Bronchial epithelial cell (primary cell): ENCODE measurements around the gene ANXA6. TPM values are rescaled to one million over a fixed set of nuclear protein-coding genes. Genes with fewer than 3 reads are reported as not detected.

Experiments used
- DNase-seq: peaks from one replicate; pipeline ENCODE4 v3.0.0-alpha.2; 2010; ENCODE audit warnings: low read depth
- FAIRE-seq: peaks from 2 replicates; lab custom pipeline; 2011; peaks lifted over from hg19 to GRCh38; lab: Jason Lieb, UNC
- H3K27me3 ChIP-seq: 2 replicates; pipeline ENCODE4 v1.5.1; 2011; ENCODE audit warnings: low read length; ENCODE audit not compliant: control insufficient read depth, insufficient read depth
- H3K36me3 ChIP-seq: 2 replicates; pipeline ENCODE4 v1.5.1; 2011; ENCODE audit warnings: low read length; ENCODE audit not compliant: control insufficient read depth, insufficient read depth
- H3K4me3 ChIP-seq: 2 replicates; pipeline ENCODE4 v1.5.1; 2011; ENCODE audit warnings: mild to moderate bottlenecking, low read depth, low read length, control low read depth
- CTCF ChIP-seq: IDR thresholded peaks from 2 replicates; pipeline ENCODE4 v1.5.1; 2011; ENCODE audit warnings: mild to moderate bottlenecking, moderate library complexity, low read length, control low read depth, inconsistent platforms; ENCODE audit not compliant: insufficient read depth, severe bottlenecking
- total RNA-seq: library from RNA; depleted of rRNA; stranded (reverse); fragments of >200 nt; gene quantifications from 2 replicates; pipeline ENCODE4 v1.2.1, GENCODE V29; 2014

ANXA6 gene
- total RNA-seq, 1 donor from 2014 or later = 11.3 TPM

DNA sequence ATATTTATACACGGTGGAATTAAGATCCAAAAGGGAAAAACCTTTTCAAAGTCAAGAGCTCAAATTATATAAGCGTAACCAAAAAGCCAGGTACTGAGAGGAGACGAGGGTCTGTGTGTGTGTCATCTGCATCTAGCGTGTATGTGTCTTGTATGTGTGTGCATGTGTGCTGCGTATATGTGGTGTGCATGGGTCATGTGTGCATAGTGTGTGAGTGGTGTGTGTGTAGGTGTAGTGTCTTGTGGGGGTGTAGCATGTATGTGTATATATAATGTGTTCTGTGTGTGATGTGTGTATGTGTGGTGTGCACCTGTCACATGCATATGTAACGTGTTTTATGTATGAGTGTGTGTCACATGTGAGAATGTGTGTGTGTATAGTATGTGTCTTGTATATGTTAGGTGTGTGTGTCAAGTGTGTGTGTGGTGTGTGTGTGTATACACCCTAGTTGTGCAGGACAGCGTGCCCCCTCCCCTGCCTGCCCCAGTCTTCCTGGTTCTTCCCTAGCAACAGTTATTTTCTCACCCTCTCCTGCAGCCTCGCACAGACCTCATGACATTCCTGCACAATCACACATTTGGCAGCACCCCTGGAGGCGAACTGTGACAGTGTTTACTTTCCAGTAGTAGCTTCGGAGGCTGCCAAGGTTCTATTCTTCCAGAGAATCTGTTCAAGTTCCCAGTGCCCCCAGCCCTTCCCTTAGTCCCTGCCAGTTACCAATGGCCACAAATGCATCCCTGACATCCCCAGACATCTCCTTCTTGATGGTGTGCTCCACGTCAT, 49.6 kb downstream of the ANXA6 start:
- TF ChIP-seq CTCF = peak; percentile 22
- Histone ChIP-seq H3K4me3 (no peak overlapping the region), H3K36me3 (no peaks in the 10 kb centered on the region), H3K27me3 (no peaks in the 10 kb centered on the region)
- DNase-seq = peak; percentile 38
- peak; percentile 93 for FAIRE-seq

GRCh38 chr5:151107084-151107483, 50.5 kb downstream of the ANXA6 start:
- FAIRE-seq = no peak
- no peaks in the 10 kb centered on the region for H3K36me3 ChIP-seq

DNA sequence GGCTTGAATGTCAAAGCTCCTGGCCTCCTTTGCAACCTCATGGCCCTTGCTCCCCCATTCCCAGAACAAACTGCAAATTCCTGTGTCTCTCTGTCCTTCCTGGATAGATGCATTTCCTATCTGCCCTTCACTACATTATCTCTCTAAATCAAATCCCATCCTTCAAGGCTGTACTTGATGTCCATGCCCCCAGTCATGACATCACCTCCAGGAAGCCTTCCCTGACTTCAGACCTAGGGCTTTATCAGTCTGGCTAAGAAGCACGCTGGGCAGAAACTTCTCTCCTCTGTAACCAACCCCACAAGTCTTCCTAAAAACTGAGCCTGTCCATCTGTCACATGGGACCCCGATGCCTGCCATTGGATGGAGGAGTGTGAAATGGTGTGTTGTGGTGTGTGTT, 51.1 kb downstream of the ANXA6 start:
- no peaks in the 10 kb centered on the region for H3K36me3 ChIP-seq
- FAIRE-seq = no peak
- no peak for DNase-seq
- H3K27me3 ChIP-seq = no peaks in the 10 kb centered on the region
- H3K4me3 ChIP-seq = no peak overlapping the region
- no peak for TF ChIP-seq CTCF

More at GRCh38 chr5:151107084-151107483, 50.5 kb downstream of the ANXA6 start:
- H3K4me3 ChIP-seq = no peak overlapping the region
- no peak for TF ChIP-seq CTCF
- no peak for DNase-seq
- H3K27me3 ChIP-seq = no peaks in the 10 kb centered on the region

- H3K4me3 ChIP-seq = no peak overlapping the region
- no peak for TF ChIP-seq CTCF
- FAIRE-seq = no peak
- DNase-seq = no peak
- no peaks in the 10 kb centered on the region for H3K36me3 ChIP-seq
- H3K27me3 ChIP-seq = no peaks in the 10 kb centered on the region
Observed at GRCh38 chr5:151106043-151106442, 51.5 kb downstream of the ANXA6 start.

- TF ChIP-seq CTCF = no peak
- DNase-seq (no peak), FAIRE-seq (no peak)
- no peak overlapping the region for H3K4me3 ChIP-seq
- H3K36me3 ChIP-seq = no peaks in the 10 kb centered on the region
- H3K27me3 ChIP-seq = no peaks in the 10 kb centered on the region
Observed at GRCh38 chr5:151105561-151105960, 52.0 kb downstream of the ANXA6 start.

- Histone ChIP-seq H3K36me3 (no peaks in the 10 kb centered on the region), H3K27me3 (no peaks in the 10 kb centered on the region), H3K4me3 (no peak overlapping the region)
- DNase-seq = no peak
- TF ChIP-seq CTCF = no peak
- no peak for FAIRE-seq
Observed at GRCh38 chr5:151104795-151105194, 52.8 kb downstream of the ANXA6 start.
